GM13976 (cell line): Measurements from ENCODE around the gene RO60.
A peak's percentile ranks its signal among the peaks of the same experiment; 100 is the strongest.

ENCODE experiments used
- DNase-seq: peaks from one replicate; pipeline ENCODE4 v3.0.0; 2012; ENCODE audit warnings: low spot score
- CTCF ChIP-seq: IDR thresholded peaks from 2 replicates; pipeline ENCODE4 v1.5.1; 2012; ENCODE audit warnings: borderline replicate concordance, mild to moderate bottlenecking; ENCODE audit not compliant: insufficient read depth; ENCODE audit errors: extremely low read depth, missing control alignments, control extremely low read depth
- in situ Hi-C: fragments of 300-500 bp; cut with MboI; formaldehyde crosslinking; loops from one replicate; pipeline ENCODE4 v1.12.0; 2022; ENCODE audit warnings: low sequenced_read_pairs, mixed read lengths, inconsistent platforms; ENCODE audit not compliant: unreplicated experiment

RO60 gene

GRCh38 chr1:193070942-193071341 is 11.5 kb downstream of the RO60 start:
- DNase-seq: no peak

GRCh38 chr1:193077991-193078390 is 18.6 kb downstream of the RO60 start:
- DNase-seq: no peak
- in situ Hi-C loops: no loop called here
- TF ChIP-seq CTCF: no peak

More at GRCh38 chr1:193070942-193071341, 11.5 kb downstream of the RO60 start:
- TF ChIP-seq CTCF: no peak
- in situ Hi-C loops: no loop called here

GRCh38 chr1:193079187-193079586 is 19.8 kb downstream of the RO60 start:
- DNase-seq: no peak
- in situ Hi-C loops: no loop called here
- TF ChIP-seq CTCF: no peak

GRCh38 chr1:193083365-193084088 is 24.1 kb downstream of the RO60 start:
- TF ChIP-seq CTCF: no peak
- peak; percentile 32 for DNase-seq
- in situ Hi-C loops: no loop called here

- DNase-seq: no peak
- in situ Hi-C loops: no loop called here
- no peak for TF ChIP-seq CTCF
Measured at GRCh38 chr1:193085263-193085662, 25.9 kb downstream of the RO60 start.

GRCh38 chr1:193086342-193086741 is 26.9 kb downstream of the RO60 start:
- in situ Hi-C loops: no loop called here
- no peak for DNase-seq
- no peak for TF ChIP-seq CTCF
